T-helper 2 cell treated with Interferon-gamma antibody and Interleukin-4, amounts not matched to agents 100 ng/mL and 5 ng/mL, for 36 hours (primary cell): Measurements from ENCODE around the gene PTPRN2. TPM values are rescaled to one million over a fixed set of nuclear protein-coding genes. Genes with fewer than 3 reads are reported as not detected.
"Not testable (repeated sequence)": the region's sequence is repeated elsewhere in the genome, so short reads cannot be mapped to it uniquely, and the experiment has no call there.

Source experiments
- intact Hi-C: fragments of 100-400 bp; cut with micrococcal nuclease; formaldehyde crosslinking; loops from one replicate; pipeline ENCODE4 v1.15.1; 2023
- total RNA-seq: library from RNA; stranded (reverse); gene quantifications from 2 replicates; pipeline ENCODE4 v1.2.3, GENCODE V29; 2022

Gene PTPRN2
- total RNA-seq, 1 donor from 2014 or later, result 5.1 TPM

DNA sequence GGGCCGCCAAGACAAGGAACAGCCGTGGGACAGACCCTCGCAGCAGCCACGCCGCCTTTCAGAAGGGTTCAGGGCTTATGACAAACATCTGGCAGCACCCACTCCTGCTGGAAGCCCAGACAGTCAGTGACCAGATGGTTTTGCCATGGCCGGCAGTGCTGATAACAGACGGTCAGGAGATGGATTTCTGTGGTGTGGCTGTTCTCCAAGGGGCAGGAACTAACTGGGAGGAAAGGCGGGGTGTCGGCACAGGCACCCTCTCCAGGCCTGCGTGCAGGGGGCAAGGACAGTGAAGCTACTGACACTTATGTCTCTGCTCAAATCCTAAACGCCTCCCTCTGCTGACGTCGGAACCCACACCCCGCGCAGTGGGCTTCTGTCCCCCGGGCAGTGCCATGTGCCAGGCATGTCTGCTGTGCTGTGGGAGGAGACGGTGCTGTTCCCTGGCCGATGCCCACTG lies 834.8 kb downstream of the PTPRN2 start:
- intact Hi-C loops, result no loop called here

DNA sequence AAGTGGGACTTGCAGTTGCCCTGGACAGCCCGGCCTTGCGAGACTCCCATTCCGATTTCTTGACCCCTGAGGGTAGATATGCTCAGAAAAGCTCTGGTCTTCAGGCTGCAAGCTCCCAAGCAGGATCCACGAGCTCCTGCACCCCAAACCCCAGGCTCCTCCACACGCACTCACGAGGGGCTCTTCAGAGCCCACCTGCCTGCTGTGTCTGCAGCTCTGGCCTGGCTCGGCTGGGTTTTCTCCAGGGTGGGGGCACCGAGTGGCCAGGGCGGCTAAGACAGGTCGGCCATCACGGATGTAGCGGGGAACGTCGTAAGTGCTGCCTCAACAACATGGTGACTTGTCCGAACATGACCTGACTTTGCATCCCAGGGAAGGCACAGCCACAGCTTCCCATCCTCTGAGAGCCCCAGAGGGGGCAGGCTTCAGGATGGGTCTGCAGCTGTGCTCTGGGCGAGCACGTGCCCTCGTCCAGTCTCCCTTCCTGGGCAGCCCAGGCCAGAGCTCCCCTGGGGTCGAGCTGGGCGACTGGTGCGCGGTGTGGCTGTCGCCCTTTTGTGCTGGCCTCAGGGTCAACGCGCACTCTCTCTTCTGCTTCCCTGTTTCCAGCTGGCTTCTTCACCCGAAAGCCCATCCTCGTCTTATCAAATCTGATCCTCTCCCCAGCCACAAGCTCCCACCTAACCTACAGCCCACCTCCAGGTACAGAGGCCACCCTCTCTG lies 835.5 kb downstream of the PTPRN2 start:
- intact Hi-C loops, result no loop called here

DNA sequence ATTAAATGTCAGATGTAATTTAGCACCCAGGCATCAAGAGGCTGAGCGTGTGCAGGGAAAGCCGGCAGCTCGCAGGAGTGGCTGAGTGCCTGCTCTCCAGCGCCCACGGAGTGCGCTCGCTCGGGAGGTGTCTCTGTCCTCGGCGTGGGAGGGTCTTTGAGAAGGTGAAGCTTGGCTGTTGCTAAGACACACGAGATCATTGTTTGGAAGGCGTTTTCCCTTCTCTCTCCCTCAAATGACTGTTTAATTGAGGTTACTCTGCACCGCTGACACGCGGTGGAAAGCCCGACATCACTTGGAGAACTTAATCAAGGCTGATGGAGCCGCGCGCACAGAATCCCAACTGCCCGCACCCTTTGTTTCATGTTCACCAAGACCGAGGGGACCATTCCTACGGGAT lies 836.2 kb downstream of the PTPRN2 start:
- intact Hi-C loops, result no loop called here

DNA sequence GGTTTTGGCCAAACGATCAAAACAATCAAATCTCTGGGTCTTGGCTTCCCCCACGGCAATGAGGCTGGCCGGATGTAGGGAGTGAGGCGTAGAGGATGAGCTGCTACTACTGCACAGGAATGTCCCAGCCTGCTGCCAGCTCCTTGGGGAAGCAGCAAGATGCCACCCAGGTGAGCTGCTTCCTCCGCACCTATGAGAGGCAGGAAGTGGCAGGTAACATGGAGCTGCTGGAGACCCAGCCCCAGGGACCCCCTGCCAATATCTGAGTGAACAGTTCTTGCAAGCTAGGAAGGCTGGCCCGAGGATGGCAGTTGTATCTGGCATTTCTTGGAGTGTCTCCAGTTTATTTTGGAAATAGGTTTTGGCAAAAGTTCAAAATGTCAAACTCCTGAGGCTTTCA lies 837.3 kb downstream of the PTPRN2 start:
- intact Hi-C loops, result no loop called here

DNA sequence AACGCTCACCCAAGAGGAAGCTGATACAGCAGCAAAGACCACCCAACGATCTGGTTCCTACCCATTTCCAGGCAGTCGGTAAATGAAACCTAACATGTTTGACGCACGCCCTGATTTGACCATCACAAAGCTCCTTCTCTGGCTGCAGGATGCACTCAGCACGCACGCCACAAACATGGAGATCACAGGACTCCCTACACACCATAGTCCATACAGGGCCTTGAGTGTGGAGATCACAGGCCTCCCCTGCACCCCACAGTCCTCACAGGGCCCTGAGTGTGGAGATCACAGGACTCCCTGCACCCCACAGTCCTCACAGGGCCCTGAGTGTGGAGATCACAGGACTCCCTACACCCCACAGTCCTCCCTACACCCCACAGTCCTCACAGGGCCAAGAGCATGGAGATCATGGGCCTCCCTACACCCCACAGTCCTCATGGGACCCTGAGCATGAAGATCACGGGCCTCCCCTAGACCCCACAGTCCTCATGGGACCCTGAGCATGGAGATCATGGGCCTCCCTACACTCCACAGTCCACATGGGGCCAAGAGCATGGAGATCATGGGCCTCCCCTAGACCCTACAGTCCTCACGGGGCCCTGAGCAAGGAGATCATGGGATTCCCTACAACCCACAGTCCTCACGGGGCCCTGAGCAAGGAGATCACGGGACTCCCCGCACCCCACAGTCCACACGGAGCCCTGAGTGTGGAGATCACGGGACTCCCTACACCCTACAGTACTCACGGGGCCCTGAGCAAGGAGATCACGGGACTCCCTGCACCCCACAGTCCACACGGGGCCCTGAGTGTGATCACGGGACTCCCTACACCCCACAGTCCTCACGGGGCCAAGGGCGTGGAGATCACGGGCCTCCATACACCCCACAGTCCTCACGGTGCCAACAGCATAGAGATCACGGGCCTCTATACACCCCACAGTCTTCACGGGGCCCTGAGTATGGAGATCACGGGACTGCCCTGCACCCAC lies 841.6 kb downstream of the PTPRN2 start:
- intact Hi-C loops, result no loop called here

DNA sequence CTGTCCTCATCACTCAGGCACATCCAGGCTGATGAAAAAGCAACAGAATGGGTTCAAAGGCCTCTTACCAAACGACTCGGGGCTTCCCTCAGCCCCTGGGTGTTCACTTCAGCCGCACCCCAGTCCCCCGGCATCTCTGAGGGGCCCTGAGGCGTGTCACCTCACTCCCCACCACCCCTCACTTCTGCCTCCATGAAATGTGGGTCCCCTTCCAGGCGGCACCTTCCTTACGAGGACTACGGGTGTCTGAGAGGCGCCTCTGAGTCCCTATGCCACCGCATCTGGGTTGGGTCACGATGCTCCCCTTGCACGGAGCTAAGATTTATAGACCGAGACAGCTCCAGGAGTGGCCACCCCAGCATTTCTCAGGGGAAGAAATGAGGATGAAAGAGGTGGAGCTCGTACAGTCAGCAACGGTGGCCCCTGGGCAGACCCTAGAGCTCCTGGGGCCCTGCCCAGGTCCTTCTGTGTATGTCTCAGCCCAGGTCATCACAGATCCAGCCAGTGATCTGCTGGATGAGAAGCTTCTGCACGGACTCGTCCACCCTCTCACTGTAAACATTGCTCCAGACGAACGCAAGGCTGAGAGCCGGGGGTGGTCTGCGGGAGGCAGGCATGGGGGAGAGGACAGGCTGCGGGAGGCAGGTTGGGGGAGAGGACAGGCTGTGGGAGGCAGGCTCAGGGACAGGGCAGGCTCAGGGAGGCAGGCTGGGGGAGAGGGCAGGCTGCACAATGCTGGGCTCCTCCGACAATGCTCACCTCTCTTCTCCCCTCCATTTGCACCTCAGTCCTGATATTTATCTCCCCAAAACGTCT lies 842.6 kb downstream of the PTPRN2 start:
- intact Hi-C loops, result no loop called here

DNA sequence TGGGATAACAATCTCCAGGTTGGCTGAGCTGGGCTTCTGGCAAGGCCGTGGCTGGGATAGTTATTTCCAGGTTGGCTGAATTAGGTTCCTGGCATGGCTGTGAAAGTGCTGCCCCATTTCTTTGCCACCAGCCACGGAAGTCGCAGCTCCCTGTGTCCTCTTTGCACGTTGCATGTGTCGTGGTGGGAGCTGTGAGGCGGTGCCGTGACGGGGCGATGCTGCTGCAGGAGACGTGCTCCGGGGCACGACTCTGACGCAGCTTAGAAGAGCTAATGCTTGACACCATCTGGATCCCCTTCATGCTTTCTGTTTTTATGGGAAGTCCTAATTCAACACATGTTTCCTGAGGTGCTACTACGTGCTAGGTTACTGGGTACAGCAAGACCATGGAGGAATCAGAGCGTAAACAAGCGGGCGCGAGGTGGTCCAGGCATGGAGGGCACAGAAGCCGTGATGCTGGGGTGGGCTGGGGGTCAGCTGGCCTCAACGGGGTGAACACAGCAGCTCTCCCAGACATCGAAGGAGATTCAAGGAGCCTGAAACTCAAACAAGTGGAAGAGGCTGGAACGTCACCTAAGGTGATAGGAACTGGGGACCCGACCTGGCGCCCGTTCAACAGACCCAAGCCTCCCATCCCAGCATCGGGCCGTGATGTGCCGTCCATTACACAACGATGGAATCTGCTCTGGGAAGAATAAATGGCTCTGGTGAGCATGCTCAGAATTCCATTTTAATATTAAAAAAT lies 843.7 kb downstream of the PTPRN2 start:
- intact Hi-C loops, result no loop called here

DNA sequence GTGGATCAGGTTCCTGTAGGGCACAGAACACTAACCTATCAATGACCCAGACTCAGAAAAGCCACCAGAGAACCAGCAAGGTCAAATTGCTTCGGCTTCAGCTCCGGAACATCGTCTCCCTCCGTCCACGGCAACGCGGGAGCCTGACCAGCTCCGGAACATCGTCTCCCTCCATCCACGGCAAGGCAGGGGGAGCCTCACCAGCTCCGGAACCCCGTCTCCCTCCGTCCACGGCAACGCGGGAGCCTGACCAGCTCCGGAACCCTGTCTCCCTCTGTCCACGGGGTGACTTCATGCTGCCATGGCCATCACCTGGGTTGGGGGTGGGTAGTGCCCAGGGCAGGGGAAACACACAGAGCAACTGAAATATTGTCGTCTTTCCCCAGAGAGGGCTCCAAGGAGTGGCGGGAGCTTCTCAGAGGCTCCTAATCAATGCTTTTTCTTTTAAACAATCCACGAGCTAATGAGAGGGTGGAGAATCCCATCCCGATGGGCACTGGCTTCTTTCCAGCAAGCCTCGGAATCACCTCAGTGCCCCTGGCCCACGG lies 847.3 kb downstream of the PTPRN2 start:
- intact Hi-C loops, result no loop called here

DNA sequence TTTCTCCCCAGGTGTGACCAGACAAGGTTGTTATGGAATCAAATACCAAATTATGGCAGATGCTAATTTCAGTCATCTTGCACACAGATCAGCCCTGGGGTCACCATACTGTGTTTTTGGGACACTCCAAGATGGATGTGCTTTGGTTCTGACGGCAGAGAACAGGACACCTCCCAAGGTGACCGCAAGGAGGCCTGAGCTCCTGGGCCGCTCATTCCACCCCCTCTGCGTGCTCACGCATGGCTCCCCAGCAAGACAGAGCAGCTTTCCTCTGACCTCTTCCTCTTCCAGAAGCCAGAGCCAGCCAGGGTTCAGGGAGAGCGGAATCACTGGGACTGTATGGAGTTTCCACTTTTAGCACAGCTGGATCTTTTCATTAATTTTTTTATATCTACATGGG lies 848.0 kb downstream of the PTPRN2 start:
- intact Hi-C loops, result no loop called here

DNA sequence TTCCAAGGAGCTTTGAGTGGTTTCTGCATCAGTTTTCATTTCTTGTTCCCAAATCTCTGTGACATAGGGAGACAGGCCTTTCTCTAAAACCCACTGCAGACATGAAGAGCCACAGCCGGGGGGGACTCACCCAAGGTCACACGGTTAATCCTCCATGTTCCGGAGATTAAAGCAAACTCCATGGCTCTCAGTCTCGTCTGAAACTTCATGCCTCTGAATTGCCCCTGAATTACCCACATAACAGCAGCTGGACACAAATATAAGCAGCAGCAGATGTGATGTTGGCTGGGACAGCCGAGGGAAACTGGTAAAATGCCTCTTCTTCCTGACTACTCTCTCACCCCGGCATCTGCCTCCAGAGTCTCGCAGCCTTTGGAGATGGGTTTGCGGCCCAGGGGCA lies 848.6 kb downstream of the PTPRN2 start:
- intact Hi-C loops, result no loop called here

DNA sequence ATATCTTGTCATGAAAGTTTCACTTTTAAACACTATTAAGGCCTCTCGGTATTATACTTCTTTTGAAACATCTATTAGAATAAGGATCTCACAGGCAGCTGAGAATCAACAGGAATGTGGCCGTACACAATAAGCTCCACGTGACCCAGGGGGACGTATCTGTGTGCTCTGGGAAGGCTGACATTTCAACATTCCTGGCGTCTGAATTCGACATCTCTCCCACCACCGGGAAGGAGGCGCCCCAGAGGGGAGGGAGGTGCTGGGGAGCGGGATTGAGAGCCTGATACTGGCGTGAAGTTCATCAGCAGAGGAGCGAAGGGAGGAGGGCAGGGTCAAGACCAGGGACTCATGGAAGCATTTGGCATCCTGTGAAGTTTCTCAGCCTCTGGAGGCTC lies 849.6 kb downstream of the PTPRN2 start:
- intact Hi-C loops, result no loop called here

DNA sequence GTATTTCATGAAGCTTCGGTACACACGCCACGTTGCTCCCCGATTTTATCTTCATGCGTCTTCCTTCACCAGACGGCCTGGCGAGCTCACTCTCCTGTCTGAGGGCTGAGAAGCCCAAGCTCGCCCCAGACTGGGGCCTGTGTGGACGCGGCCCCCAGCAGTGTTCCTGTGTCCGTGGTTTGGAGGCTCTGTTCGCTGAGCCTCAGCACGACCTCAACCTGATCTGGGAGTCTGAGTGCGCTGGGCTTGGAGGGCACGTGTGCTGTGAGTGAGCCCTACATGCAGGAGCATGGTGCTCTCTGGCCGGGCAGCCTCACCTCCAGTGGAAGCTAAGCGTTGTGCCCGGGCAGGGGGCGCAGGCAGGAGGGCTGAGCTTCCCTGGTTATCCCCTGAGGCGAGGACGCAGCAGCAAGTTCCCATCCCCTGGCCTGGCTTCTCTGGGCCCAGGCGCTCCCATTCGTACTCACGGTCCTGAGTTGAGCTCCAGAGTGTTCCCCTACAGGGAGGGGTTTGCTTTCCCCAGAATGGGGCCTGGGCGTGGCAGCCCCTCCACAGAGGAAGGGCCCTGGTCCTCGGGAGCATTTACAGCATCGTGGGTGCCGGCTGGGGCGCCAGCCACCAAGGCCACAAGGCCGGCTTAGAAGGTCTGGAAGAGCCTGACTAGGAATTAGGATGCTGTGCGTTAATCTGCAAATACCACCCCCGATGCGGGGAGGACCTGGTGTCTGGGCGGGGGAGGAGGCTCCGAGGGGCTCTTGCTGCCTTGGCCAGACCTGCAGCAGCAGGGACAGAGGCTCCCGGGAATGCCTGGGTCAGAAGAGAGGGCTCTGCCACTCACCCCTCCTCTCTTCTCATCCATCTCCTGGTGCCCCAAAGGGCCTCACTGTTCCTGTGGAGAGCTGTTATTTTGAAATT lies 850.2 kb downstream of the PTPRN2 start:
- intact Hi-C loops, result no loop called here

DNA sequence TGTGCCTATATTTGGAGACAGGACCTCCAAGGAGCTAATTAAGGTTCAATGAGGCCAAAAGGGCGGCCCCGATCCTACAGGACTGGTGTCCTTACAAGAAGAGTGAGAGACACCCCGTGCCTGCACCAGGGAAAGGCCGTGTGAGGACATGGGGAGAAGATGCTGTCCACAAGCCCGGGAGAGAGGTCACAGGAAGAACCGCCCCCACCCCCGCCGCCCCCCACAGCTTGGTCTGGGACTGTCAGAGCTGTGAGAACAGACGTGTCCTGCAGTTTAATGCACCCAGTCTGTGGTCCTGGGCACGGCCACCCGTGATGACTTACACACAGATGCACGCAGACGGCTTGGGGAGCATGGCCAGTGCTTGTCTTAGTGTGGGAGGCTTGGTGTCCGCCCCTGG lies 851.3 kb downstream of the PTPRN2 start:
- intact Hi-C loops, result no loop called here

DNA sequence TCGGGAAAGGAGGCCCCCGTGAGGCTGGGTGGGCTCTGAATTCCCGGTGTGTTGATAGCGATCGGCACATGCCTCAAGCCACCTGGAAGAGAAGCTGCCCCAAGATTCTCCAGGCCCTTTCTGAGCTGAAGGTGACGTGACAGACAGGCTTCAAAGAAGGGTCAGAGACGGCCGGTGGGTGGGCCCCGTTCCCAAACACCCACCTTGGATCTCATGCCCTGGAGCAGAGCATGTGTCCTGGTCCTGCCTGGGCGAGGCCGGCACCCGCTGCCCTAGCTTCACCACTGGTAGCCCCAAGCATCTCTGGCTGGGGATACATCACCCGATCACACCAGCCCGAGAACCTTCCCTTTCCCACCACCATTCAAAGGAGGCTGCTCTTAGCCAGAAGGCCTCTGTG lies 851.8 kb downstream of the PTPRN2 start:
- intact Hi-C loops, result no loop called here

DNA sequence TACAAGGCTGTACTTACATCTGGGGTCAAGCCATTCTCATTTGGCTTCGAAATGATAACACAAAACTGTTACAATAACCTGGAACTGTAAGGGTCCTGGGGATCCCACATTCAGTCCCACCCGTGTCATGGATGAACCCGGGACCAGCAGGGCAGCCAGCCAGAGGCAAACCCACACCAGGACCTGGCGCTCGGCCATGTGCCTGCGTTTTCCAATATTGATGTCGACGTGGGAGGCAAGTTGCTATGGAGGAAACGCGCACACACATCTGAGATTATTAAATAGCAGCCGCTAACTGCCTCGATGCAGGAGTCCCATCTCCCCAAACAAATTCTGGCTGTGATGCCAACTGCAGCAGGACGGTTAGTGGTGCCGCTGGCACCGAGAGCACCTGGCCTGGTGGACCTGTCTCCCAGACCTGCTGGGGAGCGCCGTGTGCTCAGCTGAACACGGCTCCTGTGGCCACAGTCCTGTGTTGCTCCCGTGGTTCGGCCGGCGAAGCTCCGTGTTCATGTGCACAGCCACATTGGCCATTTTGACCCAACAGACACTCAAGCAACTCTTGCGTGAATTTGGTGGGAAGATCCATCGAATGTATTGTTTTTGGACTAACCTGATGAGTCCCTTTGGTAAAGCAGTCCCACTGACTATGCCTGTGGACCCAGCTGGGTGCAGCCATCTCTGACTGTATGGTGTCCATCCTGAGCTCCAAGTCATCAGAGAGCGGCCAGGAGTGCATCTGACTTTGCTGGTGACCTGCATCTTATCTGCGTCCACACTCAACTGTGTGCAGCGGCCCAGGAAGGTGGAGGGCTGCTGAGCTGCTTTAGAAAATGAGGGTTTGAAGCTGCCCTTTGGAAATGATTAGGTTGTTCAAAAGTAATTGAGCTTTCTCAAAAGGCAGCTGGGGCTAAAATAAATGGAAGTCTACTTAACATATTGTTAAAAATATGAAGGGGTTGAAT lies 852.7 kb downstream of the PTPRN2 start:
- intact Hi-C loops, result no loop called here

DNA sequence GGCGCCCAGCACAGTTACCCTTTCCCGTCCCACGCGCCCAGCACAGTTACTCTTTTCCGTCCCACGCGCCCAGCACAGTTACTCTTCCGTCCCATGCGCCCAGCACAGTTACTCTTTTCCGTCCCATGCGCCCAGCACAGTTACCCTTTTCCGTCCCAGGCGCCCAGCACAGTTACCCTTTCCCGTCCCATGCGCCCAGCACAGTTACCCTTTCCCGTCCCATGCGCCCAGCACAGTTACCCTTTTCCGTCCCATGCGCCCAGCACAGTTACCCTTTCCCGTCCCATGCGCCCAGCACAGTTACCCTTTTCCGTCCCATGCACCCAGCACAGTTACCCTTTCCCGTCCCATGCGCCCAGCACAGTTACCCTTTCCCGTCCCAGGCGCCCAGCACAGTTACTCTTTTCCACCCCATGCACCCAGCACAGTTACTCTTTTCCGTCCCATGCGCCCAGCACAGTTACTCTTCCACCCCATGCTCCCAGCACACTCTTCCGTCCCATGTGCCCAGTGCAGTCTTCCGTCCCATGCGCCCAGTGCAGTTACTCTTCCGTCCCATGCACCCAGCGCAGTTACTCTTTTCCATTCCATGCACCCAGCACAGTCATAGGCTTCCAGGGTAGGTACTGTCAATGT lies 853.7 kb downstream of the PTPRN2 start:
- intact Hi-C loops, result not testable (repeated sequence)

DNA sequence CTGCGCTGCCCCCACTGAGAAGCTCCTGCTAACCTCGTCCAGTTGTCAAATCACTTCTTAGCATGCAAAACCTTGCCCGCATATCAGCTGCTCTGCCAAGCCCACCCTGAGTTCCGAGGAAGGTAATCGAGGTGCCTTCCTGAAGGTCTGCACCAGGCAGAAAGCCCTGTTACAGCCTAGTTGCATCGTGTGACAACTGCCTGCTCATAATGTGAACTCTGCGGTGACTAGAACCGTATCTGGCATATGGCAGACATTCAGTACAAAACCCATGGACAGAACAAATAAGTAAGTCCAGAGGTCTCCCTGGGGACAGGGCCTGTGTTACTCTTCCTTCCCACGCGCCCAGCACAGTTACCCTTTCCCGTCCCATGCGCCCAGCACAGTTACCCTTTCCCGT lies 856.5 kb downstream of the PTPRN2 start:
- intact Hi-C loops, result no loop called here

DNA sequence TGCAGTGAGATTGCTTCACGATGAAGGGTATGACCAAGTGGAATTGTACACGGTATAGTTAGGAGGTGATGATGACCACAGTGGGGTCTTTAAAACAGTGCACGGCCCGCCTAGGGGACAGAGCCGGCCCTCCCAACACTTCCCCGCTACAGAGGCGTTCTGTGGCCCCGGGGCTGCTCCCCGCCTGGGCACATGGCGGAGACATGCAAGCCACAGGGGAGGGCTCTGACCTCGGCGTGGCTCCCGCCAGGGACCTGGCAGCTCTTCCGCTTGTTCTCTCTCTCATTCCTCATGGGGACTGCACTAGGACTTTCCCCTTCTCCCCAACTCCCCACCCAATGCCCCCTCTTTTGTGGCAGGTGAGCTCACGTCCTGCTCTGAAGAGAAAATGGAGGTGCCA lies 857.0 kb downstream of the PTPRN2 start:
- intact Hi-C loops, result no loop called here
